ENCODE results near the gene GLT8D2. TPM values are rescaled to one million over a fixed set of nuclear protein-coding genes. Genes with fewer than 3 reads are reported as not detected.

The GLT8D2 gene
- total and polyA plus RNA-seq, 2 of the 13 experiments (the other 11 are each of a cell fraction or from before 2014, with no cell fraction given), result not detected

DNA sequence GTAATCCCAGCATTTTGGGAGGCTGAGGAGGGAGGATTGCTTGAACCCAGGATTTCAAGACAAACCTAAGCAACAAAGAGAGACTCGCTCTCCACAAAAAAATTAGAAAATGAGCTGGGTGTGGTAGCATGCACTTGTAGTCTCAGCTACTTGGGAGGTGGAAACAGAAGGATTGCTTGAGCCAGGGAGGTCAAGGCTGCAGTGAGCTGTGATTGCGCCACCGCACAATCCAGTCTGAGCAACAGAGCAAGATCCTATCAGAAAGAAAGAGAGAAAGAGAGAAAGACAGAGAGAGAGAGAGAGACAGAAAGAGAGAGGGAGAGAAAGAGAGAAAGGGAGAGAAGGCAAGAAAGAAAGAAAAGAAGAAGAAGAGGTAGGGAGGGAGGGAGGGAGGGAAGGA is 47.3 kb downstream of the GLT8D2 start:
- no peaks in the 10 kb centered on the region for H4K20me1 ChIP-seq (ENCODE audit: insufficient read depth, low read length)
- intact Hi-C loops (cut with micrococcal nuclease; ENCODE audit: unreplicated experiment) (no loop called here), in situ Hi-C loops (cut with HindIII; ENCODE audit: extremely low pct_ligation_motif_present, low pct_unique_long_range_greater_than_20kb) (no loop called here)
- WGBS (ENCODE audit: low lambda C conversion rate), result 61% methylated on average over 3 of the region's 3 CpGs
- H3K4me1 ChIP-seq (ENCODE audit: insufficient read depth, low read length), result peaks cover 2% of the 10 kb centered on the region
- BruUV-seq (replicated peaks), result no TSS peak
- no peak overlapping the region for H3K4me2 ChIP-seq (ENCODE audit: low read depth, low read length)
- H3K9me3 ChIP-seq (ENCODE audit: low read length), result no peaks in the 10 kb centered on the region
- ATAC-seq (no peak), FAIRE-seq (no peak), DNase-seq (ENCODE audit: low spot score) (no peak)
- no peaks in the 10 kb centered on the region for H3K36me3 ChIP-seq (replicated peaks in 1 of 2; ENCODE audit: control insufficient read depth in 1 of 2, insufficient read depth in 2 of 2, low read length in 2 of 2)
- CTCF ChIA-PET (ENCODE audit: low intra/inter-chr PET ratio, low total read pairs), result no interaction called here
- H2AFZ ChIP-seq (ENCODE audit: low read length), result no peak overlapping the region
- peaks cover 0 to 2% of the 10 kb centered on the region in 2 experiments; a peak in 2 of 5 replicates for H3K27me3 ChIP-seq (ENCODE audit: control insufficient read depth in 1 of 2, insufficient read depth in 2 of 2, low read length in 2 of 2)
- H3K9ac ChIP-seq (ENCODE audit: insufficient read depth, low read depth, low read length), result no peak overlapping the region
- no peaks in the 10 kb centered on the region for H3K79me2 ChIP-seq (ENCODE audit: insufficient read depth, low read length)
- H3K4me3 ChIP-seq (replicated peaks in 1 of 3; ENCODE audit: insufficient read depth in 1 of 3, low read depth in 2 of 3, low read length in 3 of 3), result no peak overlapping the region
- H3K27ac ChIP-seq (ENCODE audit: extremely low read length, insufficient read depth, low read length), result no peak overlapping the region
- TF ChIP-seq KDM6A (CRISPR knock-in tag; IDR thresholded peaks at IDR 0.05; ENCODE audit: low read depth) (no peak), SRSF4 (IDR thresholded peaks at IDR 0.05; ENCODE audit: low read depth, low read length, poor library complexity, severe bottlenecking) (no peak), SRSF9 (IDR thresholded peaks at IDR 0.05; ENCODE audit: borderline replicate concordance, insufficient read depth, low read depth, low read length, poor library complexity, severe bottlenecking) (no peak), HOXD1 (CRISPR knock-in tag; IDR thresholded peaks at IDR 0.05) (no peak), ZNF629 (CRISPR knock-in tag; conservative IDR thresholded peaks at IDR 0.05) (no peak), CCDC6 (CRISPR knock-in tag; IDR thresholded peaks at IDR 0.05) (no peak)
- TF ChIP-seq, protein P1, sequence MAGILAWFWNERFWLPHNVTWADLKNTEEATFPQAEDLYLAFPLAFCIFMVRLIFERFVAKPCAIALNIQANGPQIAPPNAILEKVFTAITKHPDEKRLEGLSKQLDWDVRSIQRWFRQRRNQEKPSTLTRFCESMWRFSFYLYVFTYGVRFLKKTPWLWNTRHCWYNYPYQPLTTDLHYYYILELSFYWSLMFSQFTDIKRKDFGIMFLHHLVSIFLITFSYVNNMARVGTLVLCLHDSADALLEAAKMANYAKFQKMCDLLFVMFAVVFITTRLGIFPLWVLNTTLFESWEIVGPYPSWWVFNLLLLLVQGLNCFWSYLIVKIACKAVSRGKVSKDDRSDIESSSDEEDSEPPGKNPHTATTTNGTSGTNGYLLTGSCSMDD (CRISPR knock-in tag; IDR thresholded peaks at IDR 0.05), result no peak
- TF ChIP-seq, protein P2, sequence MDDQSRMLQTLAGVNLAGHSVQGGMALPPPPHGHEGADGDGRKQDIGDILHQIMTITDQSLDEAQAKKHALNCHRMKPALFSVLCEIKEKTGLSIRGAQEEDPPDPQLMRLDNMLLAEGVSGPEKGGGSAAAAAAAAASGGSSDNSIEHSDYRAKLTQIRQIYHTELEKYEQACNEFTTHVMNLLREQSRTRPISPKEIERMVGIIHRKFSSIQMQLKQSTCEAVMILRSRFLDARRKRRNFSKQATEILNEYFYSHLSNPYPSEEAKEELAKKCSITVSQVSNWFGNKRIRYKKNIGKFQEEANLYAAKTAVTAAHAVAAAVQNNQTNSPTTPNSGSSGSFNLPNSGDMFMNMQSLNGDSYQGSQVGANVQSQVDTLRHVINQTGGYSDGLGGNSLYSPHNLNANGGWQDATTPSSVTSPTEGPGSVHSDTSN (CRISPR knock-in tag; IDR thresholded peaks at IDR 0.05; ENCODE audit: borderline replicate concordance), result no peak
- TF ChIP-seq, protein P3, sequence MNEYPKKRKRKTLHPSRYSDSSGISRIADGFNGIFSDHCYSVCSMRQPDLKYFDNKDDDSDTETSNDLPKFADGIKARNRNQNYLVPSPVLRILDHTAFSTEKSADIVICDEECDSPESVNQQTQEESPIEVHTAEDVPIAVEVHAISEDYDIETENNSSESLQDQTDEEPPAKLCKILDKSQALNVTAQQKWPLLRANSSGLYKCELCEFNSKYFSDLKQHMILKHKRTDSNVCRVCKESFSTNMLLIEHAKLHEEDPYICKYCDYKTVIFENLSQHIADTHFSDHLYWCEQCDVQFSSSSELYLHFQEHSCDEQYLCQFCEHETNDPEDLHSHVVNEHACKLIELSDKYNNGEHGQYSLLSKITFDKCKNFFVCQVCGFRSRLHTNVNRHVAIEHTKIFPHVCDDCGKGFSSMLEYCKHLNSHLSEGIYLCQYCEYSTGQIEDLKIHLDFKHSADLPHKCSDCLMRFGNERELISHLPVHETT (CRISPR knock-in tag; conservative IDR thresholded peaks at IDR 0.05), result no peak
- TF ChIP-seq, protein P4, sequence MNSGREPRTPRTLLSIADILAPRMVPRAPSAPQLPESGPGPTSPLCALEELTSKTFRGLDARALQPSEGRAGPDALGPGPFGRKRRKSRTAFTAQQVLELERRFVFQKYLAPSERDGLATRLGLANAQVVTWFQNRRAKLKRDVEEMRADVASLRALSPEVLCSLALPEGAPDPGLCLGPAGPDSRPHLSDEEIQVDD (CRISPR knock-in tag; IDR thresholded peaks at IDR 0.05; ENCODE audit: borderline replicate concordance), result no peak
- POLR2A ChIA-PET, result no interaction called here
